Neuron (in vitro differentiated cells): Measurements from ENCODE around the gene TEX28.

ENCODE experiments used
- H2AFZ ChIP-seq: one replicate; pipeline ENCODE4 v1.6.1; 2013; ENCODE audit warnings: low read depth, mild to moderate bottlenecking, inconsistent platforms, low read length, moderate library complexity
- H3K27me3 ChIP-seq: one replicate; pipeline ENCODE4 v1.6.1; 2013; ENCODE audit warnings: low read length; ENCODE audit not compliant: insufficient read depth
- H3K36me3 ChIP-seq: one replicate; pipeline ENCODE4 v1.6.1; 2013; ENCODE audit warnings: low read length; ENCODE audit not compliant: insufficient read depth
- H3K4me1 ChIP-seq: one replicate; pipeline ENCODE4 v1.6.1; 2013; ENCODE audit warnings: low read length; ENCODE audit not compliant: insufficient read depth
- H3K4me3 ChIP-seq: 2 replicates; pipeline ENCODE4 v1.5.1; 2013; ENCODE audit warnings: mild to moderate bottlenecking, low read length, moderate library complexity
- H3K9me3 ChIP-seq: one replicate; pipeline ENCODE4 v1.6.1; 2013; ENCODE audit warnings: low read length

Gene TEX28

GRCh38 chrX:154323537-154323936 lies 28.6 kb upstream of the TEX28 start:
- H3K4me1 ChIP-seq, result no peaks in the 10 kb centered on the region
- H3K4me3 ChIP-seq, result no peak overlapping the region
- H3K36me3 ChIP-seq, result no peaks in the 10 kb centered on the region
- no peak overlapping the region for H2AFZ ChIP-seq
- peaks cover 36% of the 10 kb centered on the region for H3K27me3 ChIP-seq
- no peaks in the 10 kb centered on the region for H3K9me3 ChIP-seq

- no peaks in the 10 kb centered on the region for H3K9me3 ChIP-seq
- no peaks in the 10 kb centered on the region for H3K4me1 ChIP-seq
- no peak overlapping the region for H2AFZ ChIP-seq
- H3K4me3 ChIP-seq, result no peak overlapping the region
- peaks cover 36% of the 10 kb centered on the region for H3K27me3 ChIP-seq
- no peaks in the 10 kb centered on the region for H3K36me3 ChIP-seq
These were observed 28.0 kb upstream of the TEX28 start for GRCh38 chrX:154322890-154323289.

GRCh38 chrX:154321594-154321993 lies 26.7 kb upstream of the TEX28 start:
- no peaks in the 10 kb centered on the region for H3K4me1 ChIP-seq
- no peak overlapping the region for H2AFZ ChIP-seq
- no peaks in the 10 kb centered on the region for H3K36me3 ChIP-seq
- peaks cover 36% of the 10 kb centered on the region for H3K27me3 ChIP-seq
- no peak overlapping the region for H3K4me3 ChIP-seq
- no peaks in the 10 kb centered on the region for H3K9me3 ChIP-seq

GRCh38 chrX:154321152-154321551 lies 26.2 kb upstream of the TEX28 start:
- H3K27me3 ChIP-seq, result peaks cover 37% of the 10 kb centered on the region

GRCh38 chrX:154320406-154320805 lies 25.5 kb upstream of the TEX28 start:
- Histone ChIP-seq H2AFZ (no peak overlapping the region), H3K4me3 (no peak overlapping the region), H3K4me1 (no peaks in the 10 kb centered on the region), H3K36me3 (no peaks in the 10 kb centered on the region), H3K27me3 (peaks cover 36% of the 10 kb centered on the region), H3K9me3 (no peaks in the 10 kb centered on the region)

More at GRCh38 chrX:154321152-154321551, 26.2 kb upstream of the TEX28 start:
- Histone ChIP-seq H3K36me3 (no peaks in the 10 kb centered on the region), H3K4me1 (no peaks in the 10 kb centered on the region), H3K9me3 (no peaks in the 10 kb centered on the region), H2AFZ (no peak overlapping the region), H3K4me3 (no peak overlapping the region)

GRCh38 chrX:154317391-154317995 lies 22.6 kb upstream of the TEX28 start:
- no peak overlapping the region for H3K4me3 ChIP-seq
- peaks cover 5% of the 10 kb centered on the region for H3K4me1 ChIP-seq
- no peak overlapping the region for H2AFZ ChIP-seq
- no peaks in the 10 kb centered on the region for H3K9me3 ChIP-seq
- H3K36me3 ChIP-seq, result no peaks in the 10 kb centered on the region
- H3K27me3 ChIP-seq, result peaks cover 24% of the 10 kb centered on the region

GRCh38 chrX:154315416-154315815 lies 20.5 kb upstream of the TEX28 start:
- H3K9me3 ChIP-seq, result no peaks in the 10 kb centered on the region
- H2AFZ ChIP-seq, result no peak overlapping the region
- H3K27me3 ChIP-seq, result peaks cover 25% of the 10 kb centered on the region
- H3K4me1 ChIP-seq, result peaks cover 5% of the 10 kb centered on the region
- H3K4me3 ChIP-seq, result no peak overlapping the region
- H3K36me3 ChIP-seq, result no peaks in the 10 kb centered on the region

- Histone ChIP-seq H3K4me3 (no peak overlapping the region), H2AFZ (no peak overlapping the region), H3K36me3 (no peaks in the 10 kb centered on the region), H3K4me1 (peaks cover 5% of the 10 kb centered on the region), H3K27me3 (peaks cover 18% of the 10 kb centered on the region), H3K9me3 (no peaks in the 10 kb centered on the region)
These were observed 18.2 kb upstream of the TEX28 start for GRCh38 chrX:154313147-154313546.

GRCh38 chrX:154312116-154312515 lies 17.2 kb upstream of the TEX28 start:
- Histone ChIP-seq H2AFZ (no peak overlapping the region), H3K4me1 (peaks cover 5% of the 10 kb centered on the region)

GRCh38 chrX:154310616-154311536 lies 16.0 kb upstream of the TEX28 start:
- Histone ChIP-seq H3K4me1 (peaks cover 5% of the 10 kb centered on the region), H3K36me3 (no peaks in the 10 kb centered on the region), H3K9me3 (no peaks in the 10 kb centered on the region), H2AFZ (no peak overlapping the region), H3K4me3 (no peak overlapping the region), H3K27me3 (peaks cover 14% of the 10 kb centered on the region)

More at GRCh38 chrX:154312116-154312515, 17.2 kb upstream of the TEX28 start:
- Histone ChIP-seq H3K36me3 (no peaks in the 10 kb centered on the region), H3K27me3 (peaks cover 18% of the 10 kb centered on the region), H3K4me3 (no peak overlapping the region), H3K9me3 (no peaks in the 10 kb centered on the region)

- Histone ChIP-seq H3K4me1 (peaks cover 16% of the 10 kb centered on the region), H3K27me3 (peaks cover 11% of the 10 kb centered on the region), H3K9me3 (no peaks in the 10 kb centered on the region), H3K36me3 (no peaks in the 10 kb centered on the region), H3K4me3 (no peak overlapping the region), H2AFZ (no peak overlapping the region)
These were observed 14.3 kb upstream of the TEX28 start for GRCh38 chrX:154309041-154309775.

- H2AFZ ChIP-seq, result no peak overlapping the region
- peaks cover 20% of the 10 kb centered on the region for H3K4me1 ChIP-seq
- H3K27me3 ChIP-seq, result peaks cover 11% of the 10 kb centered on the region
- no peak overlapping the region for H3K4me3 ChIP-seq
- no peaks in the 10 kb centered on the region for H3K36me3 ChIP-seq
- no peaks in the 10 kb centered on the region for H3K9me3 ChIP-seq
These were observed 13.4 kb upstream of the TEX28 start for GRCh38 chrX:154308108-154308946.
